Uterus (tissue), 4 donors: ENCODE data around the gene GSK3A. TPM values are rescaled to one million over a fixed set of nuclear protein-coding genes. Genes with fewer than 3 reads are reported as not detected.
"Not testable (repeated sequence)": the region's sequence is repeated elsewhere in the genome, so short reads cannot be mapped to it uniquely, and the experiment has no call there.

Source experiments
- DNase-seq, 2 donors: peaks; one replicate each; pipeline ENCODE4 v3.0.0-alpha.2; 2019 to 2020
- H3K27ac ChIP-seq, 2 donors: fragments of 200-600 bp; sonication (generic); 1 replicate in 1 of 2; 2 replicates in 1 of 2; pipeline ENCODE4 v1.5.1; 2016 to 2018
- H3K27me3 ChIP-seq, 2 donors: fragments of 200-600 bp; sonication (generic); one replicate each; pipeline ENCODE4 v1.5.1; 2018 to 2019; ENCODE audit warnings: control low read depth in 1 of 2
- H3K36me3 ChIP-seq, 2 donors: fragments of 200-600 bp; sonication (generic); one replicate each; pipeline ENCODE4 v1.5.1; 2019; ENCODE audit warnings: control low read depth in 1 of 2
- H3K4me1 ChIP-seq, 2 donors: fragments of 200-600 bp; sonication (generic); one replicate each; pipeline ENCODE4 v1.5.1; 2018 to 2019; ENCODE audit warnings: control low read depth in 1 of 2
- H3K4me3 ChIP-seq, 2 donors: fragments of 200-600 bp; sonication (generic); 1 replicate in 1 of 2; 2 replicates in 1 of 2; pipeline ENCODE4 v1.5.1; 2018 to 2019; ENCODE audit warnings: mild to moderate bottlenecking in 1 of 2
- H3K9me3 ChIP-seq, 2 donors: fragments of 200-600 bp; sonication (generic); one replicate each; pipeline ENCODE4 v1.5.1; 2019; ENCODE audit warnings: control low read depth in 1 of 2
- POLR2A ChIP-seq, 2 donors: fragments of 450-650 bp; IDR thresholded peaks; one replicate each; pipeline ENCODE4 v1.6.1; 2016; ENCODE audit warnings: antibody characterized with exemption in 2 of 2, mild to moderate bottlenecking in 1 of 2, moderate library complexity in 1 of 2
- intact Hi-C: fragments of 100-400 bp; cut with DNase I; formaldehyde crosslinking; loops from one replicate; pipeline ENCODE4 v1.15.1; 2023; ENCODE audit warnings: low total_unique reads
- total RNA-seq, 4 donors: library from RNA; depleted of rRNA in 3 of 4; stranded (reverse); fragments of >200 nt in 3 of 4; gene quantifications; one replicate each; pipeline versions ENCODE4 v1.1.0 to v1.2.4, GENCODE V29; 2014 to 2023
- TF ChIP-seq, protein P1 (sequence below), 4 experiments: fragments of 200-600 bp in 2 of 4; fragments of 450-650 bp in 2 of 4; sonication (generic) in 2 of 4; IDR thresholded peaks; one replicate each; pipeline ENCODE4 v1.5.1; 2016 to 2019; ENCODE audit warnings: antibody characterized with exemption in 4 of 4, mild to moderate bottlenecking in 2 of 4, moderate library complexity in 1 of 4
- donor health status: DM: yes; HTN: yes; CAD: no.

The GSK3A gene
- total RNA-seq, 4 donors from 2014 or later = 3.5 to 44.3 (median 34.4) TPM

DNA sequence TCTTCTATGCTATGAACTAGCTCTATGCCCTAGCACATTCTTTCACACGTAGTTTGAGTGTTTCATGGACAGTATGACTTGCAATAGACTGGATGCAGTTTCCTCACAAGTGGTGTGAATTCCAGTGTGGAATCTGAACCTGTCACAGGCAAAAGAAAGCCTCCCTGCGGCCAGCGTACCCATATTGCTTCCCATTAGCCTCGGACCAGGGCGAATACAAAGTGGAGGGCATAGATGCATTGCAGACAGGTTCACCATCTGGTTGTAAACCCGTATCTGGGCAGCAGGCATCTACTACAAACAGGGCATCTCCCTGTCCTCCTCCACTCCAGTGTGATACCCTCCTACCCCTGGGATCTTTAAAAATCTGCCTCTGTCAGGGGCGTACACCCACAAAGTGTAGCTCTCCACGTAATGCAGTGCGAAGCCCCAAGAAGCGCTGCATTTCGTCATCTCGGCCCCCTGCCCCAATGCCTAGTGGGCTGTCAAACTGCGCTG is 25.3 kb upstream of the GSK3A start:
- intact Hi-C loops = no loop called here
- H3K9me3 ChIP-seq = no peaks in the 10 kb centered on the region

DNA sequence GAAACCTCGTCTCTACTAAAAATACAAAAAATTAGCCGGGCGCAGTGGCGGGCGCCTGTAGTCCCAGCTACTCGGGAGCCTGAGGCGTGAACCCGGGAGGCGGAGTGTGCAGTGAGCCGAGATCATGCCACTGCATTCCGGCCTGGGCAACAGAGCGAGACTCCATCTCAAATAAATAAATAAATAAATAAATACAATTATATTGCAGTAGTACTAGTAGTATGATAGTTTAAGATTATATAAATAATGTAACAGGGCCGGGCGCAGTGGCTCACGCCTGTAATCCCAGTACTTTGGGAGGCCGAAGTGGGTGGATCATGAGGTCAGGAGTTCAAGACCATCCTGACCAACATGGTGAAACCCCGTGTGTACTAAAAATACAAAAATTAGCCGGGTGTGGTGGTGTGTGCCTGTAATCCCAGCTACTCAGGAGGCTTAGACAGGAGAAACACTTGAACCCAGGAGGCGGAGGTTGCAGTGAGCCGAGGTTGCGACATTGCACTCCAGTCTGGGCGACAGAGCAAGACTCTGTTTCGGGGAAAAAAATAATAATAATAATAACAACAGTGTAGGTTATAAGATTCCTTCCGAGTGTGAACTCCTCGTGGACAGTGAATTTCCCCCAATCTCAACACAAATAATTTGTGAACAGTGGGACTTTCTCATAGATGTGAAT is 24.7 kb upstream of the GSK3A start:
- H3K9me3 ChIP-seq, intact Hi-C loops, H3K4me3 ChIP-seq, H3K36me3 ChIP-seq, H3K27me3 ChIP-seq, DNase-seq: not testable (repeated sequence)
- Histone ChIP-seq H3K27ac (peak overlapping the region; percentile 99), H3K4me1 (peaks cover 5 to 16% of the 10 kb centered on the region in 2 donors)

More for the DNA sequence above, 25.3 kb upstream of the GSK3A start:
- TF ChIP-seq, protein P1, sequence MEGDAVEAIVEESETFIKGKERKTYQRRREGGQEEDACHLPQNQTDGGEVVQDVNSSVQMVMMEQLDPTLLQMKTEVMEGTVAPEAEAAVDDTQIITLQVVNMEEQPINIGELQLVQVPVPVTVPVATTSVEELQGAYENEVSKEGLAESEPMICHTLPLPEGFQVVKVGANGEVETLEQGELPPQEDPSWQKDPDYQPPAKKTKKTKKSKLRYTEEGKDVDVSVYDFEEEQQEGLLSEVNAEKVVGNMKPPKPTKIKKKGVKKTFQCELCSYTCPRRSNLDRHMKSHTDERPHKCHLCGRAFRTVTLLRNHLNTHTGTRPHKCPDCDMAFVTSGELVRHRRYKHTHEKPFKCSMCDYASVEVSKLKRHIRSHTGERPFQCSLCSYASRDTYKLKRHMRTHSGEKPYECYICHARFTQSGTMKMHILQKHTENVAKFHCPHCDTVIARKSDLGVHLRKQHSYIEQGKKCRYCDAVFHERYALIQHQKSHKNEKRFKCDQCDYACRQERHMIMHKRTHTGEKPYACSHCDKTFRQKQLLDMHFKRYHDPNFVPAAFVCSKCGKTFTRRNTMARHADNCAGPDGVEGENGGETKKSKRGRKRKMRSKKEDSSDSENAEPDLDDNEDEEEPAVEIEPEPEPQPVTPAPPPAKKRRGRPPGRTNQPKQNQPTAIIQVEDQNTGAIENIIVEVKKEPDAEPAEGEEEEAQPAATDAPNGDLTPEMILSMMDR (IDR thresholded peaks at IDR 0.05) = no peak
- no peak for TF ChIP-seq POLR2A (IDR thresholded peaks at IDR 0.05)
- H3K36me3 ChIP-seq = no peaks in the 10 kb centered on the region
- no peaks in the 10 kb centered on the region for H3K27me3 ChIP-seq
- H3K4me1 ChIP-seq = peaks cover 5 to 16% of the 10 kb centered on the region in 2 donors
- peak overlapping the region; percentile 60 to 70 for H3K4me3 ChIP-seq
- peak overlapping the region; percentile 99 for H3K27ac ChIP-seq
- peak in 1 of 2 donors; percentile 27 for DNase-seq

DNA sequence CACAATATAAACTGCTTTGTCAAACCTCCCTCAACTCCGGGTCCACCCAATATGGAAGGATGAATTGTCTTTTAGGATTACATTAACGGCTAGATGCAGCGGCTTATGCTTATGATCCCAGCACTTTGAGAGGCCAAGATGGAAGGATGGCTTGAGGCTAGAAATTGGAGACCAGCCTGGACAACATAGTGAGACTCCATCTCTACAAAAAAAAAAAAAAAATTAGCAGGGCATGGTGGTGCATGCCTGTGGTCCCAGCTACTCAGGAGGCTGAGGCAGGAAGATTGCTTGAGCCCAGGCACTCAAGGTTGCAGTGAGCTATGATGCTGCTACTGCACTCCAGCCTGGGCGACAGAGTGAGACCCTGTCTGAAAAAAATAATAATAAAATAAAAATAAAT is 23.7 kb upstream of the GSK3A start:
- DNase-seq, H3K27ac ChIP-seq, intact Hi-C loops, H3K4me3 ChIP-seq, H3K27me3 ChIP-seq, H3K9me3 ChIP-seq, H3K36me3 ChIP-seq: not testable (repeated sequence)
- H3K4me1 ChIP-seq = peaks cover 5 to 13% of the 10 kb centered on the region in 2 donors

DNA sequence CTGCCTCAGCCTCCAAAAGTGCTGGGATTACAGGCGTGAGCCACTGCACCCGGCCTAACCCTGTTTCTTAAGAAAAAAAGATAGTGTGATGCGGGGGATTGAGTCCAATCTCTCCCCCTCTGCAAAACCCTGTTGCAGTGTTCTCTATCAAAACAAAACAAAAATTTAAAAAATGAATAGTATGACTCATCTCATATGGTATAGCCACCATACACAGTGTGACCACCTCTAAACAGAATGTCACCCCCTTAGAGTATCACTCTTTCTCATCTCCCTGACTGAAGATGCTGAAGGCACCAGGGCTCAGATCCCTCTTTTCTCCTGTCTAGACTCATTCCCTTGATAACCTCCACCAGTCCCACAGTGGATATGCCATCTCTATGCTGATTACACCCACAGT is 19.4 kb upstream of the GSK3A start:
- H3K27ac ChIP-seq = no peak overlapping the region
- no peak for TF ChIP-seq POLR2A (IDR thresholded peaks at IDR 0.05)
- TF ChIP-seq, protein P1 (IDR thresholded peaks at IDR 0.05) = no peak
- H3K36me3 ChIP-seq = no peaks in the 10 kb centered on the region
- H3K9me3 ChIP-seq = no peaks in the 10 kb centered on the region
- H3K27me3 ChIP-seq = no peaks in the 10 kb centered on the region
- H3K4me3 ChIP-seq = no peak overlapping the region
- peaks cover 0 to under 1% of the 10 kb centered on the region in 2 donors for H3K4me1 ChIP-seq
- no peak for DNase-seq
- intact Hi-C loops = no loop called here

DNA sequence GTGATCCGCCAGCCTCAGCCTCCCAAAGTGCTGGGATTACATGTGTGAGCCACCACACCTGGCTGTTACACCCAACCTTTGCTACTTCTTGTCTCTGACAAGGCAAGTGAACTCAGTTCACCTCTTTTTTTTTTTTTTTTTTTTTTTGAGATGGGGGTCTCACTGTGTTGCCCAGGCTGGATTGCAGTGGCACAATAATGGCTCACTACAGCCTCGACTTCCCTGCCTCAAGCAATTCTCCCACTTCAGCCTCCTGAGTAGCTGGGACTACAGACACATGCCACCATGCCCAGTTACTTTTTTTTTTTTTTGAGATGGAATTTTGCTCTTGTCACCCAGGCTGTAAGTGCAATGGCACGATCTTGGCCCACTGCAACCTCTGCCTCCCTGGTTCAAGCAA is 15.4 kb upstream of the GSK3A start:
- H3K27me3 ChIP-seq, H3K4me3 ChIP-seq, H3K27ac ChIP-seq, H3K4me1 ChIP-seq, H3K9me3 ChIP-seq, DNase-seq, H3K36me3 ChIP-seq, intact Hi-C loops: not testable (repeated sequence)

DNA sequence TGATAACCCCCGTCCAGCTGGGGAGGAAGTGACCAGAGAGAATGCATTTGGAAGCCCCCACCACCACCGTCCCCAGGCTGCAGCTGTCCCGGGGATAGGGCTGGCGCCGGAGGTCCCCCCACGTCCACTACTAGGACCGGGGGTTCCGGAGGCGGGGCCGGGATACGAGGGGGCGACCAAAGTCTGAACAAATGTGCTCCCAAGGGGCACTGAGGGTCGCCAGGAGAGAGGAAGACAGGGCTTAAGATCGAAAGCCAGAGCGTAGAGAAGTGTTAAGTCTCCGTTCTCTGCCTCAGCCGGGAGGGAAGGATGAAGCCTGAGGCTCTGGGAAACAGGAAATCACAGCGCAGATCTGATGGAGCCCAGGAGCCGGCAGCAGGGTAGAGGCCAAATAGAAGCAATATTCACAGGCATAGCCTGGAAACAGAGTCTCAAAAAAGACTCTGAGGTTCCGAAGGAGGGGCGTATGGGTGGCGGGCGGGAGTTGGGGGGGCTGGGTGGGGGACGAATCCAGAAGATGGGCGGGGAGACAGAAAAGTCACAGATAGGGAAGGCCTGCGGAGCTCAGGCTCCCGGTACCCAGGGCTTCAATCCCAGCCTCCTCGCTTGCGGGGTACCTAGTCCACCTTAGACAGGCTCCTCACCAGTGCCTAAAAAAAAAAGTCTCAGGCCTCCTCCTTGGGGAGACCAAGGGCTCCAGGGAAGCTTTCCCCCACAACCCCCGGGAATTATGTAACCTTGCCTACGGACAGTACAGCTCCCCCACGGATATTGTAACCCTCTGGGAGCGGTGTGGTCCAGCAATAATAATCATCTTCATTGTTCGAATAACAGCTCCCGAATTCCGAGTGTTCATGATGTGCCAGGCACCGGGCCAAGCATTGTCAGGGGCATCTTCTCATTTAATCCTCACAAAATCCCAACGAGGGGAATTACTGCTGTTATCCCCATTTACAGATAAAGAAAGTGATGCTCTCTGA is 13.7 kb upstream of the GSK3A start:
- H3K27ac ChIP-seq = peak overlapping the region; percentile 99 to 100
- intact Hi-C loops = no loop called here
- no peaks in the 10 kb centered on the region for H3K27me3 ChIP-seq

More for the DNA sequence above, 13.7 kb upstream of the GSK3A start:
- Histone ChIP-seq H3K9me3 (no peaks in the 10 kb centered on the region), H3K4me3 (peak overlapping the region; percentile 85 to 88), H3K36me3 (no peaks in the 10 kb centered on the region), H3K4me1 (peaks cover 7 to 10% of the 10 kb centered on the region in 2 donors)
- peak in 1 of 2 donors; percentile 22 for TF ChIP-seq POLR2A (IDR thresholded peaks at IDR 0.05)
- TF ChIP-seq, protein P1 (IDR thresholded peaks at IDR 0.05) = no peak
- peak; percentile 62 to 66 for DNase-seq
